SIG-M5 treated with dmso at 0.1 percent for 504 hours (cell line): Measurements from ENCODE around the gene PCSK4.
"Not testable (repeated sequence)": the region's sequence is repeated elsewhere in the genome, so short reads cannot be mapped to it uniquely, and the experiment has no call there.

Experiments
- DNase-seq: peaks from one replicate; lab custom pipeline; 2025; ENCODE audit not compliant: unreplicated experiment; lab: John Stamatoyannopoulos, UW

Gene PCSK4

GRCh38 chr19:1489463-1490310 is 463 bp downstream of the PCSK4 start:
- DNase-seq, result no peak

GRCh38 chr19:1488282-1488601 is 1.9 kb downstream of the PCSK4 start:
- DNase-seq, result no peak

- DNase-seq, result no peak
Measured at GRCh38 chr19:1487576-1488281, 2.4 kb downstream of the PCSK4 start.

GRCh38 chr19:1486720-1487575 is 3.2 kb downstream of the PCSK4 start:
- no peak for DNase-seq

DNA sequence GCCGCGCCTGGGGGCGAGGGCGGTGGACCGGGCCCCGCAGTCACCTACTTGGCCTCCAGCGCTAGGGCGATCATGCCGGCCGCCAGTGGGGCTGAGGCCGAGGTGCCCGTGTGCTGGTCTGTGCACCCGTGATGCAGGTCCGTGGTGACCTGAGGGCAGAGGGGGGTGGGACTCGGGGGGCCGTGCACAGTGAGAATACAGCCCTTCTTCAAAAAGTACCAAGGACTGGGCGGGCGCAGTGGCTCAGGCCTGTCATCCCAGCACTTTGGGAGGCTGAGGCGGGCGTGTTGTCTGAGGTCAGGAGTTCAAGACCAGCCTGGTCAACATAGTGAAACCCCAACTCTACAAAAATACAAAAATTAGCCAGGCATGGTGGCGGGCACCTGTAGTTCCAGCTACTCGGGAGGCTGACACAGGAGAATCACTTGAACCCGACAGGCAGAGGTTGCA is 6.1 kb downstream of the PCSK4 start:
- DNase-seq, result no peak

- DNase-seq, result no peak
Measured at GRCh38 chr19:1483131-1483978, 6.8 kb downstream of the PCSK4 start.

DNA sequence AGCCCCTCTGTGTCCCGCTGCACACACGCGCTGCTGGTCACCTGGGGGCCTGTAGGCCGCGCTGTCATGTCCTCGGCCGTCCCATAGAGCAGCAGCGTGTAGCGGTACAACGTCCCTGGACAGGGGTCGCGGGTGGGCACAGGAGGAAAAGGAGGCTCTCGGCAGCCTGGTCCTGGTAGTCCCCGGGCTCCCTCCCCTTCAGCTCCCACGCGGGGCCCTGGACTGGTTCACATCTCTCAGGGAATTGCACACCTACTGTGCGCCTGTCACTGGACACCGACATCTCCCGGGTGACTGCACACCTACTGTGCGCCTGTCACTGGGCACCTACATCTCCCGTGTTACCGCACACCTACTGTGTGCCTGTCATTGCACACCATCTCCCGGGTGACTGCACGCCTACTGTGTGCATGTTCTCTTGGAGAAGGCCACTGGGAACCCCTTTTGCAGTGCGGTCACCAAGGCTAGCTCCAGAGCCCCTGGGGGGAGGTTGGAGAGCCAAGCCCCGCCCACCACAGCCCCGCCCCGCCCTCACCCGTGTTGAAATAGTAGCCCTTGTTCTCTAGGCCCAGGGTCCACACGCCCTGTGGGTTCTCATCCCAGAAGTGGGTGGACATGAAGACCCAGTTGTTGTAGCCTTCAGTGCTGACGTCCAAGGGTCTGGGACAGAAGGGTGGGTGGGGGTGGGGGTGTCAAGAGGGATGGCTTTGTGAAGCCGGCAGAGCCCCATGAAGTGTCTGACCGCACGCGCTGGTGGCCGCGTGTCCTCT is 7.6 kb downstream of the PCSK4 start:
- DNase-seq, result no peak

GRCh38 chr19:1481893-1482360 is 8.2 kb downstream of the PCSK4 start:
- DNase-seq, result no peak

GRCh38 chr19:1481224-1481892 is 8.8 kb downstream of the PCSK4 start:
- no peak for DNase-seq

DNA sequence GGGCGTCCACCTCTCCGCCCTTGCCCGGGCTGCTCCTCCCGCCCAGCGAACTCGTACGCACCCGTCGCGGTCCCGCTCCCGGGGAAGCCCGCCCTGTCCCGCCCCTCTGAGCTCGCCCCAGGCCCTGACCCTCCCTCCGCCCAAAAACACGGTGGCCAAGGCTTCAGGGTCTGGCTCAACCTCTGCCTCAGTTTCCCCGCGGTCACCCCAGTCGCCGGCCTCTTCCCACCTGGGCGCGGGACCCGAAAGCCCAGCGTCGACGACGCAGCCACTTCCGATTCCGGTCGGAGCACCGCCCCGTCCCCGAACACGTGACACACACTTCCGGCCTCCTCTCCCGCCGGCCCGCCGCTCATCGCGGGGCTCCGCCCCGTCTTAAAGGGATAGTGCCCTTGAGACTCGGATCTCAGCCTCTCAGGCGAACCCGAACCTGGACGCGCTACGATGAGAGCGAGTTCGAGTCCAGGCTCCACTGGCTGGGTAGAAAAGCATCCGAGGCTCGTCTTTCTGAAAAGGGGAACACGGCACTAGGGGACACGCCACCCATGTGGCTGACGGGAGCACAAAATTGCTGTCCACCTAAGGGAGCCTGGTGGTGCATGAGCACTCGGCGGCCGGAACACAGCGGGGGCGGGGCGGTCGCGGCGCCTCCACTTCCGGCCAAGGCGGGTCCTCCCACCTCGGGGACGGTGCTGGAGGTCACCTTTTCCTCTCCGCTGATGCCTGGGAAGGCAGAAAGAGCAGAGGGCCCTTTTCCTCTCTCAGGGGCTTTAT is 11.0 kb downstream of the PCSK4 start, which contains the start of gene C19orf25:
Gene C19orf25 (minus strand): TSS at position 282 of the 774 bp plus-strand sequence. CDS start 312 bp downstream, outside the sequence.
- DNase-seq, result peak; percentile 89

DNA sequence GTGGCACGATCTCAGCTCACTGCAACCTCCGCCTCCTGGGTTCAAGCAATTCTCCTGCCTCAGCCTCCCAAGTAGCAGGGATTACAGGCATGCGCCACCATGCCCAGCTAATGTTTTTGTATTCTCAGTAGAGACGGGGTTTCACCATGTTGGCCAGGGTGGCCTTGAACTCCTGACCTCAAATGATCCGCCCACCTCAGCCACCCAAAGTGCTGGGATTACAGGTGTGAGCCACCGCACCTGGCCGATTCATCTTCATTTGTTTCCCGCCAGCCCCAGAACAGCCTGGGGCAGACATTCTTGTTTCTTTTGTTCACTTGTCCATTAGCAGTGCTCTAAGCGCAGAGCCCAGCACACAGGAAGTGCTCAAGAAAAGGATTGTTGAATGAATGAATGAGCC is 13.1 kb downstream of the PCSK4 start:
- not testable (repeated sequence) for DNase-seq

DNA sequence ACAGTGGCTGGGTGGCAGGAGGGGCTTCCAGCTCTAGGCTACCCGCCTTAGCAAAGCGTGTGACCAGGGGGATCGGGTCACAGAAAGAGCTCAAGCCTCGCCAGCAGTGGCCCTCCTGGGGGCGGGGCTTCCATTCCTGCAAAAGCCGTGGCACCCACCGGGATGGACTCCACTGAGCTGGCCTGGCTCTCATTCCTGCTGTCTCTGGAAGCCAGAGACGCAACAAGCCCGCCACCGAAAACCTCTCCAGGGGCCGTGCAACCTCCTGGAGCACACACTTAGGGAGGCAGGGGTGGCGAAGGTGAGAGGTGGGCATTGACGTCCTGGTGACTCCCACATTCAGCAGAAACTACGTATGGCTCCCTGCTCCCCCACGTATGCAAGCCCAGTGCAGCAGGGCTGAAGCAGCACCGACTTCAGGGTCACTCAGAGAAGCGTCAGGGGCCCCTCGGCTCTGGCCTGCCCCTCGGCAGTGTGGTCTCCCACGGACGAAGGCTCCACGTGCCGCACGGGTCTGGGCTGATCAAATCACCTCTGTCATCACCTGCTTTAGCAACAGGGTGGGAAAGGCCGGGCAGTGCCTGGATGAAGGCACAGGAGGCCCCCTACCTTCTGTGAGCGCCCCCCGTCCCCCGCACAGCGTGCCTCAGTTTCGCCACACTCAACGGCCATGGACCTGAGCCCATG is 14.3 kb downstream of the PCSK4 start:
- no peak for DNase-seq

GRCh38 chr19:1474765-1475351 is 15.3 kb downstream of the PCSK4 start:
- DNase-seq, result no peak

- no peak for DNase-seq
Measured at GRCh38 chr19:1474011-1474764, 16.0 kb downstream of the PCSK4 start.

GRCh38 chr19:1473085-1473851 is 16.9 kb downstream of the PCSK4 start:
- no peak for DNase-seq
